HepG2 (cell line): Measurements from ENCODE around the gene EZH1. TPM values are rescaled to one million over a fixed set of nuclear protein-coding genes. Genes with fewer than 3 reads are reported as not detected.

Source experiments
- ARNT2 ChIP-seq: sonication (generic); formaldehyde crosslinking; IDR thresholded peaks from 2 replicates; pipeline ENCODE4 v1.8.0; 2022; ENCODE audit warnings: mild to moderate bottlenecking, low read depth, missing genetic modification reagents, moderate library complexity
- CHCHD3 ChIP-seq: sonication (generic); formaldehyde crosslinking; IDR thresholded peaks from 2 replicates; pipeline ENCODE4 v1.8.0; 2022; ENCODE audit warnings: mild to moderate bottlenecking, missing genetic modification reagents, moderate library complexity
- EP300 ChIP-seq, 3 experiments: sonication (generic) in 1 of 3; formaldehyde crosslinking in 1 of 3; IDR thresholded peaks; 2 replicates each; pipeline versions ENCODE4 v1.5.1 to v1.6.1; 2011 to 2020; ENCODE audit warnings: low read depth in 2 of 3, low read length in 2 of 3, borderline replicate concordance in 1 of 3, improper control_type of control experiment in 1 of 3, mild to moderate bottlenecking in 1 of 3, missing genetic modification reagents in 1 of 3, moderate library complexity in 1 of 3
- HOXA9 ChIP-seq: sonication (generic); formaldehyde crosslinking; IDR thresholded peaks from 2 replicates; pipeline ENCODE4 v1.8.1; 2022; ENCODE audit warnings: missing genetic modification reagents, mild to moderate bottlenecking, moderate library complexity, borderline replicate concordance
- ISX ChIP-seq: sonication (generic); formaldehyde crosslinking; conservative IDR thresholded peaks from 2 replicates; pipeline ENCODE4 v1.5.0; 2020; ENCODE audit warnings: missing genetic modification reagents
- KAT8 ChIP-seq: IDR thresholded peaks from 2 replicates; pipeline ENCODE4 v1.6.1; 2016; ENCODE audit warnings: missing genetic modification reagents, missing compliant biosample characterization
- MAZ ChIP-seq, 2 experiments: sonication (generic) in 1 of 2; formaldehyde crosslinking in 1 of 2; IDR thresholded peaks; 2 replicates each; pipeline versions ENCODE4 v1.5.0 to v1.6.1; 2012 to 2020; ENCODE audit warnings: low read depth in 2 of 2, mild to moderate bottlenecking in 2 of 2, borderline replicate concordance in 1 of 2, improper control_type of control experiment in 1 of 2, low read length in 1 of 2, missing genetic modification reagents in 1 of 2, moderate library complexity in 1 of 2
- NAIF1 ChIP-seq: sonication (generic); formaldehyde crosslinking; IDR thresholded peaks from 2 replicates; pipeline ENCODE4 v1.5.0; 2020; ENCODE audit warnings: mild to moderate bottlenecking, missing genetic modification reagents, borderline replicate concordance
- PAF1 ChIP-seq: IDR thresholded peaks from 2 replicates; pipeline ENCODE4 v1.6.1; 2016; ENCODE audit warnings: missing genetic modification reagents, missing compliant biosample characterization
- PAWR ChIP-seq: sonication (generic); formaldehyde crosslinking; IDR thresholded peaks from 2 replicates; pipeline ENCODE4 v1.4.0; 2020; ENCODE audit warnings: missing genetic modification reagents, mild to moderate bottlenecking, borderline replicate concordance
- SIN3A ChIP-seq: IDR thresholded peaks from 2 replicates; pipeline ENCODE4 v1.6.1; 2011; ENCODE audit warnings: low read depth, mild to moderate bottlenecking, control low read depth, low read length, borderline replicate concordance
- SMARCC2 ChIP-seq: fragments of 450-650 bp; IDR thresholded peaks from 2 replicates; pipeline ENCODE4 v1.6.1; 2017; ENCODE audit warnings: antibody characterized with exemption, mild to moderate bottlenecking
- SRSF1 ChIP-seq: fragments of 200-400 bp; formaldehyde crosslinking; optimal IDR thresholded peaks from 2 replicates; pipeline ENCODE3; 2017; ENCODE audit warnings: mild to moderate bottlenecking, low read depth, low read length, moderate library complexity
- STAT5B ChIP-seq: sonication (generic); formaldehyde crosslinking; IDR thresholded peaks from 2 replicates; pipeline ENCODE4 v1.4.0; 2020; ENCODE audit warnings: missing genetic modification reagents
- TFDP1 ChIP-seq: IDR thresholded peaks from 2 replicates; pipeline ENCODE4 v1.6.1; 2016; ENCODE audit warnings: missing compliant biosample characterization, missing genetic modification reagents, borderline replicate concordance
- TSC22D2 ChIP-seq: sonication (generic); formaldehyde crosslinking; IDR thresholded peaks from 2 replicates; pipeline ENCODE4 v1.5.1; 2020; ENCODE audit warnings: missing genetic modification reagents, mild to moderate bottlenecking, borderline replicate concordance
- ZBTB44 ChIP-seq: sonication (generic); formaldehyde crosslinking; IDR thresholded peaks from 2 replicates; pipeline ENCODE4 v1.4.0; 2020; ENCODE audit warnings: missing genetic modification reagents
- ZC3H13 ChIP-seq: sonication (generic); formaldehyde crosslinking; IDR thresholded peaks from 2 replicates; pipeline ENCODE4 v1.8.1; 2023; ENCODE audit warnings: mild to moderate bottlenecking, missing genetic modification reagents, moderate library complexity
- ZNF30 ChIP-seq: sonication (generic); formaldehyde crosslinking; IDR thresholded peaks from 2 replicates; pipeline ENCODE4 v1.5.0; 2020; ENCODE audit warnings: mild to moderate bottlenecking, missing genetic modification reagents
- ZNF329 ChIP-seq: sonication (generic); formaldehyde crosslinking; IDR thresholded peaks from 2 replicates; pipeline ENCODE4 v1.9.0; 2021; ENCODE audit warnings: low read depth, mild to moderate bottlenecking, missing genetic modification reagents
- ZNF33A ChIP-seq: sonication (generic); formaldehyde crosslinking; IDR thresholded peaks from 2 replicates; pipeline ENCODE4 v1.5.1; 2020; ENCODE audit warnings: missing genetic modification reagents, mild to moderate bottlenecking, moderate library complexity, borderline replicate concordance
- ZNF672 ChIP-seq: sonication (generic); formaldehyde crosslinking; IDR thresholded peaks from 2 replicates; pipeline ENCODE4 v1.8.1; 2022; ENCODE audit warnings: missing genetic modification reagents
- polyA plus RNA-seq, 8 experiments: library from polyadenylated mRNA; depleted of rRNA in 3 of 8; stranded (reverse) in 7 of 8; unstranded in 1 of 8; fragments of >200 nt; fragmentation: Illumina TruSeq in 4 of 8; extraction: Trizol in 4 of 8; gene quantifications; 2 replicates each; pipeline versions ENCODE4 v1.2.1 to v1.2.3, GENCODE V29; 2011 to 2016; ENCODE audit warnings: low read depth in 4 of 8, missing spikeins in 1 of 8, mixed read lengths in 1 of 8; ENCODE audit not compliant: insufficient read depth in 1 of 8
- total RNA-seq, 5 experiments: library from RNA; depleted of rRNA; stranded (reverse); fragments of >200 nt; fragmentation: Illumina TruSeq; extraction: Trizol; gene quantifications; 2 replicates each; pipeline ENCODE4 v1.2.3, GENCODE V29; 2016; ENCODE audit warnings: low read depth in 1 of 5
- TF ChIP-seq, protein P1 (sequence below): sonication (generic); formaldehyde crosslinking; IDR thresholded peaks from 2 replicates; pipeline ENCODE4 v1.8.1; 2023; ENCODE audit warnings: mild to moderate bottlenecking, missing genetic modification reagents, borderline replicate concordance

The EZH1 gene
- total and polyA plus RNA-seq, 2 of the 13 experiments (the other 11 are each of a cell fraction or from before 2014, with no cell fraction given), result 11.6 to 24.0 TPM

- TF ChIP-seq MAZ (IDR thresholded peaks at IDR 0.05; ENCODE audit: borderline replicate concordance, low read depth, low read length) (peak; percentile 8; the same call in 1 of the 2 replicates), MAZ (CRISPR knock-in tag; IDR thresholded peaks at IDR 0.05; ENCODE audit: low read depth) (peak; percentile 79), SIN3A (peak; percentile 63; the same call in 1 of the 2 replicates), ZC3H13 (CRISPR knock-in tag) (peak; percentile 96), ISX (CRISPR knock-in tag) (no peak), TFDP1 (CRISPR knock-in tag) (peak; percentile 42; the same call in 1 of the 2 replicates), ZNF329 (CRISPR knock-in tag) (no peak; the same call in 1 of the 2 replicates), ZNF33A (no peak), ZBTB44 (CRISPR knock-in tag) (0 out of 2 replicates have a peak, but pooled peaks have one; percentile 21), CHCHD3 (CRISPR knock-in tag) (peak; percentile 85; the same call in 1 of the 2 replicates), PAF1 (CRISPR knock-in tag) (peak; percentile 96), KAT8 (peak; percentile 84), SMARCC2 (no peak), NAIF1 (CRISPR knock-in tag) (no peak), HOXA9 (peak; percentile 83; the same call in 1 of the 2 replicates), STAT5B (no peak), ARNT2 (CRISPR knock-in tag) (peak; percentile 96), ZNF672 (CRISPR knock-in tag) (no peak), SRSF1 (peak; percentile 33), TSC22D2 (CRISPR knock-in tag) (0 out of 2 replicates have a peak, but pooled peaks have one; percentile 63), PAWR (CRISPR knock-in tag) (no peak), ZNF30 (no peak), EP300 (IDR thresholded peaks at IDR 0.05; ENCODE audit: low read depth in 2 of 2, low read length in 2 of 2) (peak in 1 of 2 experiments; percentile 92; a peak in 3 of 4 replicates), EP300 (CRISPR knock-in tag; IDR thresholded peaks at IDR 0.05; ENCODE audit: borderline replicate concordance) (peak; percentile 89)
- TF ChIP-seq, protein P1, sequence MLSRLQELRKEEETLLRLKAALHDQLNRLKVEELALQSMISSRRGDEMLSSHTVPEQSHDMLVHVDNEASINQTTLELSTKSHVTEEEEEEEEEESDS (CRISPR knock-in tag), result no peak
These were observed 35.4 kb upstream of the EZH1 start, which contains the start of gene WNK4 (continued) for GRCh38 chr17:42779936-42780850.
